HL-60/S4 (cell line): ENCODE data around the gene ACCS.

ENCODE experiments used
- in situ Hi-C: fragments of 300-500 bp; cut with MboI; formaldehyde crosslinking; loops from 2 replicates; pipeline ENCODE4 v1.14.3; 2022; ENCODE audit warnings: low sequenced_read_pairs

Gene ACCS, protein sequence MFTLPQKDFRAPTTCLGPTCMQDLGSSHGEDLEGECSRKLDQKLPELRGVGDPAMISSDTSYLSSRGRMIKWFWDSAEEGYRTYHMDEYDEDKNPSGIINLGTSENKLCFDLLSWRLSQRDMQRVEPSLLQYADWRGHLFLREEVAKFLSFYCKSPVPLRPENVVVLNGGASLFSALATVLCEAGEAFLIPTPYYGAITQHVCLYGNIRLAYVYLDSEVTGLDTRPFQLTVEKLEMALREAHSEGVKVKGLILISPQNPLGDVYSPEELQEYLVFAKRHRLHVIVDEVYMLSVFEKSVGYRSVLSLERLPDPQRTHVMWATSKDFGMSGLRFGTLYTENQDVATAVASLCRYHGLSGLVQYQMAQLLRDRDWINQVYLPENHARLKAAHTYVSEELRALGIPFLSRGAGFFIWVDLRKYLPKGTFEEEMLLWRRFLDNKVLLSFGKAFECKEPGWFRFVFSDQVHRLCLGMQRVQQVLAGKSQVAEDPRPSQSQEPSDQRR

GRCh38 chr11:44065841-44066731, at the start of gene ACCS:
ACCS (plus strand) TSS chr11:44066270; CDS start chr11:44067628, 1,358 bp downstream.
- in situ Hi-C loops, result no loop called here

GRCh38 chr11:44016546-44017442, 49.3 kb upstream of the ACCS start:
- in situ Hi-C loops, result no loop called here

DNA sequence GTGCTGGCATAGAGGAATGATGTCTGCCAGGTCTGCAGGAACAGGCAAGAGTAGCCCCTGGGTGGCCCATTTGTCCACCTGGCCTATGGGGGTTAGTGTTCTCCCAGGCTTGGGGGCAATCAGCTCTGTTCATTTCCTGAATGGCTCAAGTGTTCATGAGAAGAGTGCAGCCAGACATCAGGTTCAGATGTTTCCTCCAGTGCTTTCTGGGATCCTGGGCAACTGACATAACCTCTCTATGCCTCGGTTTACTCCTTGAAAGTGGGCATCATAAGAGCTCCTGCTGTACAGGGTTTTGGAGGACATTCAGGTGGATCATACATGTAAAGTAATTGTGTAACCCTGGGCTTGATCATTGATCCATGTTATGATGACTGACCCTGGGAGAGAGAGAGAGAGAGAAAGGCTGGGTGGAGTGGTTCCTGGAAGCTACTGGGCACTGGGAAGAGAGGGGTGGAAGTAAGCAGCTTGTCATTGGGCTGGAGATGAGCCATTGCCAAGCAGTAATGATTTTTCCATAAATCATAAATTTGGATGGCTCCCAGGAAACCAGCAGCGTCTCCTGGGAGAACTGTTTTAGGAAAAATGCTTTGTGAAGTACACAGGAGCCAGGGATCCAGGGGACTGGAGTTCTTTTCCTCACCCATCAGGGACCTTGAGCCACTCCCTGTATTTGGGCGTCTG, 48.5 kb upstream of the ACCS start:
- in situ Hi-C loops, result no loop called here

DNA sequence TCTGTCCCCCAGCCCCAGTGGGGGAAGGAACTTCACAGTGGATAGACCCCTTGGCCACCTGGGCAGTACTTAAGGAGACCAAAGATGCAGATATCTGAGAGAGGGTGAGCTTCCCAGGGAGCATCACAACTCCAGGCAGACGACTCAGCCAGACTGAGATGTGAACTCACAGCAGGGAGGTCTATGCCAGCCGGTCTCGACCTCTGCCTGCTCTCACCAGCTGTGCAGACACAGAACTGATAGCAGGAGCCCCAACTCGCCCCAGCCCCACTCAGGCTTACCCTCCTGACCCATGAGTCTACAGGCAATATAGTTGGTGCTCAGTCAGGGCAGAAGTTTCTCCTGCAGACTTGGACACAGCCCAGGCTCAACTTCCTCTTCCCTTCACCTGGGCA, 47.9 kb upstream of the ACCS start:
- in situ Hi-C loops, result no loop called here

DNA sequence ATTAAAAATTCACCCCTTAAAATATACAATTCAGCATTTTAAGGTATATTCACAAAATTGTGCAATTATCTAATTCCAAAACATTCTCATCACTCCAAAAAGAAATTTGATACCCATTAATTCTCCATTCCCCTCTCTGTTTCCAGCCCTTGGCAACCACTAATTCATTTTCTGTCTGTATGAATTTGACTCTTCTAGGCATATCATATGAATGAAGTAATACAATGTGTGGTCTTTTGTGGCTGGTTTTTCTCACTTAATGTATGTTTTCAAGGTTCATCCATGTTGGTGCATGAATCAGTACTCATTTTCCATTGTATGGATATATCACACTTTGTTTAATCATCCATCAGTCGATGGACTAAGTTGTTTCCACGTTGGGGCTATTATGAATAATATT, 47.2 kb upstream of the ACCS start:
- in situ Hi-C loops, result no loop called here

DNA sequence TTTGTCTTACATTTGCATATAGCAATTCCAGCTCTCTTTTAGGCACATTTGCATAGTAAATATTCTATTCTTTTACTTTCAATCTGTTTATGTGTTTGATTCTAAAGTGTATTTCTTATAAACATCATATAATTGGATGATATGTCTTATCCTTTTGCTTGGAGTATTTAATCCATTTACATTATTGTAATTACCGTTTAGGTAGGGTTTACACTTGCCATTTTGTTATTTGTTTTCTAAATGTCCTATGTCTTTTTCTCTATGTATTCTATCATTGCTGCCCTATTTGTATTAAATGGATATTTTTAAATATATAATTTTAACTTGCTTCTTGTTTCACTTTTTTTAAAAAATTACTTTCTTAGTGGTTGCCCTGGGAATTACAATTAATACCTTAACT, 41.1 kb upstream of the ACCS start:
- in situ Hi-C loops, result no loop called here

DNA sequence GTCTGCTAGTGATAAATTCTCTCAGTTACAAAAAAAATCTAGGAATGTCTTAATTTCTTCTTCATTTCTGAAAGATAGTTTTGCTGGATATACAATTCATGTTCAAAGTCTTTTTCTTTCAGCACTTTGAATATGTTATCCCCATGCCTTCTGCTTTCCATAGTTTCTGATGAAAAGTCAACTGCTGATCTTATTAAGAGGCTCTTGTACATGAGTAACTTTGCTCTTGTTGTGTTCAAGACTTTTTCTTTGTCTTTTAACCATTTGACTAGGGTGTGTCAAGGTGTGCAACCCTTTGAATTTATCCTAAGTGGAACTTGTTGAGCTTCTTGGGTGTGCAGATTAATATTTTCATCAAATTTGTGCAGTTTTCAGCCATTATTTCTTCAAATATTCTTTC, 40.3 kb upstream of the ACCS start:
- in situ Hi-C loops, result no loop called here

- in situ Hi-C loops, result no loop called here
These were observed 37.7 kb upstream of the ACCS start for GRCh38 chr11:44028401-44028800.

GRCh38 chr11:44028816-44029506, 37.1 kb upstream of the ACCS start:
- in situ Hi-C loops, result no loop called here

DNA sequence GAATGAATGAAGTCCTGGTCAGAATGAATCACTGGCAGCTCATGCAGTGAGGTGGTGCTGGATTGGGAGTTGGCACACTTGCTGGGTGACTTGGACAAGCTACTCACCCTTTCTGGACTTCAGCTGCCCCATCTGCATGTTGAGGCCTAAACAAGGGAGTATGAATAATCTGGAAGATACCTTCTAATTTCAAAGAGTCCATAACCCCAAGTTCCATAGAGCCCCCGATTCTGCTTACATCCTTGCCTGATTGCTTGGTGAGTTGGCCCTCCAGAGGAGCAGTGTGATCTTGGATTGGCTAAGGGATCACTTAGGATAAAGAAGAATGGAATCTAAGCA, 36.6 kb upstream of the ACCS start:
- in situ Hi-C loops, result no loop called here

GRCh38 chr11:44029977-44030911, 35.8 kb upstream of the ACCS start:
- in situ Hi-C loops, result no loop called here

DNA sequence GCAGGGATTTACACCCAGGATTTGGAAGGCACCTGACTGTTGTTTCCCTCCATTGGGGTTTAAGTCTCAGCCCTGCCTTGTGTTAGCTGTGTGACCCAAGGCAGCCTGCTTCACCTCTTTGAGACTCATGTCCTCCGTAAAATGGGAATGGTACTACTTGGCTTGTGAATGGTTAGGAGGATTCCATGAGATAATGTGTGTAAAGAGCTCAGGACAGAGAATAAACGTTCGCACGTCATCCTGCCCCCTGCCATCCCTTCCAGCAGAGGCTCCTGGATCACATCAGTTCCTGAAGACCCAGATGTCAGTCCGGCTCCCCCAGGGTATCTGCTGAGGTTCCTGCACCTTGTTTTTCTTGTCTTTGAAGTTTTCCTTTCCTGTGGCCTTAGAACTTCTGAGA, 35.1 kb upstream of the ACCS start:
- in situ Hi-C loops, result no loop called here

GRCh38 chr11:44031549-44031948, 34.5 kb upstream of the ACCS start:
- in situ Hi-C loops, result no loop called here

- in situ Hi-C loops, result no loop called here
These were observed 33.6 kb upstream of the ACCS start for GRCh38 chr11:44032299-44033085.

DNA sequence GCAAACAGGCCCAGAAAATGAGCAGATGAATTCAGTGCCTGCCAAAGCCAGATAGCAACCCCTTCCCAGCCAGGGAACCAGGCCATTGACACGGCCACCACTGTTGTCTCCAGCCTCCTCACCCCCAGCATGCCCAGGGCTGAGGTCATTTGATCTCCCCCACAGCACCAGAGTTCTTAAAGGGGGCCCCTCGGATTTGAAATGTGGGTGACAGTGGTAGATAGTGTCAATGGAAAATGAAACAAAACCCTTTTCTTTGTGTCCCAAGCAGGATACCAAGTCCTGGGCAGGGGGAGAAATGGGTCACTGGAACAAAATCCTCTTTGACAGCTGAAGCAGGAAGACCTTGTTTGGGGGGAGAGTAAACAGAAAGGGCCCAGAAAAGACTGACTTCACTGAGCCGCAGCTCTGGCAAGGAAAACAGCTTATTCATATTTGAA, 32.6 kb upstream of the ACCS start:
- in situ Hi-C loops, result no loop called here

- in situ Hi-C loops, result no loop called here
These were observed 32.2 kb upstream of the ACCS start for GRCh38 chr11:44033856-44034255.

GRCh38 chr11:44034639-44035038, 31.4 kb upstream of the ACCS start:
- in situ Hi-C loops, result no loop called here
